RWPE2 (cell line): ENCODE results near the gene RAD52.

Experiments
- ATAC-seq: fragments of 200-7000 bp; cut with Tn5 transposase; 3 replicates; pipeline ENCODE4 v1.9.1; 2021; ENCODE audit warnings: low read depth
- DNase-seq: peaks from one replicate; pipeline ENCODE4 v3.0.0-alpha.2; 2020; ENCODE audit warnings: low spot score
- H3K27ac ChIP-seq: fragments of 450-650 bp; 2 replicates; pipeline ENCODE4 v1.5.1; 2017; ENCODE audit warnings: mild to moderate bottlenecking; ENCODE audit not compliant: poor library complexity, severe bottlenecking
- H3K27me3 ChIP-seq: fragments of 250-450 bp; sonication (Bioruptor Pico); 2 replicates; pipeline ENCODE4 v1.5.1; 2021; ENCODE audit warnings: mild to moderate bottlenecking, moderate library complexity; ENCODE audit not compliant: insufficient read depth, poor library complexity, severe bottlenecking
- H3K36me3 ChIP-seq: fragments of 250-450 bp; sonication (Bioruptor Pico); 2 replicates; pipeline ENCODE4 v1.5.1; 2020; ENCODE audit warnings: low read depth, mild to moderate bottlenecking, moderate library complexity
- H3K4me1 ChIP-seq: fragments of 250-450 bp; sonication (Bioruptor Pico); 2 replicates; pipeline ENCODE4 v1.5.1; 2021; ENCODE audit warnings: mild to moderate bottlenecking, moderate library complexity; ENCODE audit not compliant: insufficient read depth, poor library complexity, severe bottlenecking
- H3K4me3 ChIP-seq: fragments of 250-450 bp; sonication (Bioruptor Pico); 2 replicates; pipeline ENCODE4 v1.5.1; 2021; ENCODE audit warnings: mild to moderate bottlenecking, moderate library complexity; ENCODE audit not compliant: severe bottlenecking
- H3K9me3 ChIP-seq: fragments of 250-450 bp; sonication (Bioruptor Pico); 2 replicates; pipeline ENCODE4 v1.5.1; 2021; ENCODE audit warnings: mild to moderate bottlenecking, moderate library complexity; ENCODE audit not compliant: severe bottlenecking
- TF ChIP-seq, protein P1 (sequence below): fragments of 450-650 bp; IDR thresholded peaks from one replicate; pipeline ENCODE4 v1.5.1; 2017; ENCODE audit warnings: mild to moderate bottlenecking, moderate library complexity; ENCODE audit not compliant: poor library complexity, severe bottlenecking

The RAD52 gene

DNA sequence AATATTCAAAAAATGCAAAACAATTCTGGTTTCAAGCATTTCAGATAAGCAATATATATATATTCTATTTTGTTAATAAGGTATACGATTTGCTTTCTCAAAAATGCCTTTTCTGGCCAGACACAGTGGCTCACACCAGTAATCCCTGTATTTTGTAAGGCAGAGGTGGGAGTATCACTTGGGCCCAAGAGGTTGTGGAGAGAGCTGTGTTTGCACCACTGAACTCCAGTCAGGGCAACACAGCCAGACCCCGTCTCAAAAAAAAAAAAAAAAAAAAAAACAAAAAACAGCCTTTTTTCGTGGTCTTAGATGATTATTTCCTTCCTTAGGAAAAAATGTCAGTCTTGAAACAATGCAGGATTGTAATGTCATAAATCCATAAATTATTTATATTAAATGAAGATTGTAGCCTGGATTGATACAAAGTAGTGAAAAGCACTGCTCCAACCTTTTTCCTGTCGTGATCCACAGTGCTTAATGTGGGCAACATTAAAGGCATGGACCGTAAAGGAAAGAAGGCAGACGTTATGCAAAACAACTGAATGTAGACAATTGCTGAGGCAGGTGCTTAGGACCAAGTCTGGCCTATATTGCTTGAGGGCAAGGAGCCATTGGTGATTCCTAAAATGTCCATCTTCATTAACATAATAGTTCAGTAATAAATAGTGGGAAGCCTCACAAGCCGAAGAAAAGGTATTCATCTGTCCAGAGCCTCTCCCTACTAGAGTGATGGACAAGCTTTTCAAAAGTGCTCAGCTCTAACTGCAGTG, 36.8 kb downstream of the RAD52 start:
- peaks cover 96% of the 10 kb centered on the region for H3K36me3 ChIP-seq
- H3K9me3 ChIP-seq: no peaks in the 10 kb centered on the region
- no peak for DNase-seq
- TF ChIP-seq, protein P1, sequence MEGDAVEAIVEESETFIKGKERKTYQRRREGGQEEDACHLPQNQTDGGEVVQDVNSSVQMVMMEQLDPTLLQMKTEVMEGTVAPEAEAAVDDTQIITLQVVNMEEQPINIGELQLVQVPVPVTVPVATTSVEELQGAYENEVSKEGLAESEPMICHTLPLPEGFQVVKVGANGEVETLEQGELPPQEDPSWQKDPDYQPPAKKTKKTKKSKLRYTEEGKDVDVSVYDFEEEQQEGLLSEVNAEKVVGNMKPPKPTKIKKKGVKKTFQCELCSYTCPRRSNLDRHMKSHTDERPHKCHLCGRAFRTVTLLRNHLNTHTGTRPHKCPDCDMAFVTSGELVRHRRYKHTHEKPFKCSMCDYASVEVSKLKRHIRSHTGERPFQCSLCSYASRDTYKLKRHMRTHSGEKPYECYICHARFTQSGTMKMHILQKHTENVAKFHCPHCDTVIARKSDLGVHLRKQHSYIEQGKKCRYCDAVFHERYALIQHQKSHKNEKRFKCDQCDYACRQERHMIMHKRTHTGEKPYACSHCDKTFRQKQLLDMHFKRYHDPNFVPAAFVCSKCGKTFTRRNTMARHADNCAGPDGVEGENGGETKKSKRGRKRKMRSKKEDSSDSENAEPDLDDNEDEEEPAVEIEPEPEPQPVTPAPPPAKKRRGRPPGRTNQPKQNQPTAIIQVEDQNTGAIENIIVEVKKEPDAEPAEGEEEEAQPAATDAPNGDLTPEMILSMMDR: no peak
- no peaks in the 10 kb centered on the region for H3K27me3 ChIP-seq
- no peak for ATAC-seq
- peak overlapping the region; percentile 91 for H3K27ac ChIP-seq
- no peak overlapping the region for H3K4me3 ChIP-seq
- H3K4me1 ChIP-seq: peaks cover 23% of the 10 kb centered on the region

- Histone ChIP-seq H3K9me3 (no peaks in the 10 kb centered on the region), H3K27ac (no peak overlapping the region), H3K27me3 (no peaks in the 10 kb centered on the region), H3K4me1 (peaks cover 23% of the 10 kb centered on the region), H3K36me3 (peaks cover 93% of the 10 kb centered on the region), H3K4me3 (no peak overlapping the region)
- no peak for ATAC-seq
- TF ChIP-seq, protein P1: no peak
- no peak for DNase-seq
Observed at GRCh38 chr12:911191-911826, 38.2 kb downstream of the RAD52 start.

GRCh38 chr12:910416-910815, 39.1 kb downstream of the RAD52 start:
- H3K36me3 ChIP-seq: peaks cover 92% of the 10 kb centered on the region
- no peak for ATAC-seq
- no peak overlapping the region for H3K27ac ChIP-seq
- H3K4me1 ChIP-seq: peaks cover 23% of the 10 kb centered on the region
- no peaks in the 10 kb centered on the region for H3K9me3 ChIP-seq
- no peak overlapping the region for H3K4me3 ChIP-seq
- H3K27me3 ChIP-seq: no peaks in the 10 kb centered on the region
- TF ChIP-seq, protein P1: no peak
- no peak for DNase-seq

DNA sequence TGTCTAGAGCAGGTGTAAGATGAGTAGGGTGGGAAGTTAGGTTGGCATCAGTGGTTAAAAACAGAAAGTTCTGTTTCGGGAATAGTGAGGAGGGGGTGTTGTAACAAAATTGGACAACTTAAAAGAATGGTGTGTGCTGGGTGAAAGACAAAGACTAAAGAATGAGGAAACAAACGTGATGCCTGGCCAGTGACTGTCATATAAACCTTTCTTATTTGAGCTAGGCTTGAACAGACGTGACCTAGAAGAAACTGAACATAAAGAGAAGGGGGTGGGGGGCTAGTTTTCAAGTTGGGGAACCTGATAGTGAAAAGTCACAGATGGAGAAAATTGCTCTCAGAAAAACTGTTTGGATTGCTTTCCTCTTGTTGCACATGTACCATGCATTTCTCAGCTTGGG, 39.6 kb downstream of the RAD52 start:
- TF ChIP-seq, protein P1: no peak
- no peak for DNase-seq

More for the DNA sequence above, 39.6 kb downstream of the RAD52 start:
- Histone ChIP-seq H3K27ac (no peak overlapping the region), H3K27me3 (no peaks in the 10 kb centered on the region), H3K4me3 (no peak overlapping the region), H3K4me1 (peaks cover 17% of the 10 kb centered on the region), H3K9me3 (no peaks in the 10 kb centered on the region), H3K36me3 (peaks cover 92% of the 10 kb centered on the region)
- ATAC-seq: no peak
